Dendritic cell treated with granulocyte-macrophage colony-stimulating factor and Interleukin-4, amounts not matched to agents 40 ng/mL and 50 ng/mL, for 4 days (primary cell): ENCODE data around the gene BICDL1.

Experiments
- H3K27ac Mint-ChIP-seq: one replicate; pipeline ENCODE4 v1.8.0; 2022; ENCODE audit warnings: mild to moderate bottlenecking, mixed read lengths
- H3K27me3 Mint-ChIP-seq: one replicate; pipeline ENCODE4 v1.8.0; 2022; ENCODE audit warnings: mild to moderate bottlenecking, mixed read lengths
- H3K36me3 Mint-ChIP-seq: one replicate; pipeline ENCODE4 v1.8.0; 2022; ENCODE audit warnings: low read depth, mixed read lengths
- H3K4me1 Mint-ChIP-seq: one replicate; pipeline ENCODE4 v1.8.0; 2022; ENCODE audit warnings: low read depth, mixed read lengths
- H3K4me3 Mint-ChIP-seq: one replicate; pipeline ENCODE4 v1.8.0; 2022; ENCODE audit warnings: mild to moderate bottlenecking, moderate library complexity, mixed read lengths
- H3K9me3 Mint-ChIP-seq: one replicate; pipeline ENCODE4 v1.8.0; 2022; ENCODE audit warnings: mixed read lengths
- intact Hi-C: fragments of 100-400 bp; cut with micrococcal nuclease; formaldehyde crosslinking; loops from one replicate; pipeline ENCODE4 v1.15.0; 2022

BICDL1 gene

DNA sequence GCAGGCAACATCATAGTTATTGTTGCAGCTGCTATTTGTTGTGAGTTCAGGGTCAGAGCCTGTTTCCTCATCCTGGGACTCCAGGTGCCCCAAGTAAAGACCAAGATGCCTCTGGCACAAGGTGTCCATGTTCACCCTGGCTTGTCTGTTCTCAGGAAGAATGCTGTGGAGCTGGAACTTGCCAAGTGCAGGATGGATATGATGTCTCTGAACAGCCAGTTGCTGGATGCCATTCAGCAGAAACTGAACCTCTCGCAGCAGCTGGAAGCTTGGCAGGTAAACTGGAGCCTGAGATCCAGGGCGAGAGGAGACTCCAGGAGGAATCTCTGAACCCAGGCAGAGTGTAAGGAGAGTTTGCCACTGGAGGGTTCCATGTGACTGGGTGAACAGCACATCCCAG is 100.8 kb downstream of the BICDL1 start:
- peaks cover 38% of the 10 kb centered on the region for H3K4me1 Mint-ChIP-seq
- peaks cover 10% of the 10 kb centered on the region for H3K27me3 Mint-ChIP-seq
- H3K36me3 Mint-ChIP-seq = peaks cover 42% of the 10 kb centered on the region
- no peaks in the 10 kb centered on the region for H3K9me3 Mint-ChIP-seq
- no peak overlapping the region for H3K27ac Mint-ChIP-seq
- no peak overlapping the region for H3K4me3 Mint-ChIP-seq
- intact Hi-C loops = loop anchor here (5.0 kb wide), 1 partner anchor 38 kb away; no protein-coding TSS in a partner anchor

DNA sequence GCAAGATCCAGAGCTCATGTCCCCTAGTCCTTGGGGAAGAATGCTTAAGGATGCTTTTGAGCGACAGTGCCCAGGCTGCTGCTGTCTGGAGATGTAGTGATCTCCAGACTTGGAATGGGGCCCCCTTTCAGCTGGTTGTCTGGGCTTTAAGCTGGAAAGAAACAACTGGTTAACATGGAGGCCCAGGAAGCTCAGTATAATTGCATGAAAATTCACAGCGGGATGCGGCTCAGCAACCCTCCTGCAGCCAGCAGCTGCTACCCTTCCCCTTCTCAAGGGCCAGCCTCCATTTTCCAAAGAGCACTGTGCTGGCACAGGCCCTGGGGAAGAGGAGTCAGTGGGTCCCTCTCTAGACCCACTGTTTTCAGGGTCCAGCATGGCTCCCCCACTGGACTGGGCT is 101.2 kb downstream of the BICDL1 start:
- peaks cover 46% of the 10 kb centered on the region for H3K36me3 Mint-ChIP-seq
- H3K27me3 Mint-ChIP-seq = peaks cover 9% of the 10 kb centered on the region
- intact Hi-C loops = no loop called here
- no peaks in the 10 kb centered on the region for H3K9me3 Mint-ChIP-seq
- no peak overlapping the region for H3K4me3 Mint-ChIP-seq
- H3K27ac Mint-ChIP-seq = no peak overlapping the region
- H3K4me1 Mint-ChIP-seq = peaks cover 38% of the 10 kb centered on the region

DNA sequence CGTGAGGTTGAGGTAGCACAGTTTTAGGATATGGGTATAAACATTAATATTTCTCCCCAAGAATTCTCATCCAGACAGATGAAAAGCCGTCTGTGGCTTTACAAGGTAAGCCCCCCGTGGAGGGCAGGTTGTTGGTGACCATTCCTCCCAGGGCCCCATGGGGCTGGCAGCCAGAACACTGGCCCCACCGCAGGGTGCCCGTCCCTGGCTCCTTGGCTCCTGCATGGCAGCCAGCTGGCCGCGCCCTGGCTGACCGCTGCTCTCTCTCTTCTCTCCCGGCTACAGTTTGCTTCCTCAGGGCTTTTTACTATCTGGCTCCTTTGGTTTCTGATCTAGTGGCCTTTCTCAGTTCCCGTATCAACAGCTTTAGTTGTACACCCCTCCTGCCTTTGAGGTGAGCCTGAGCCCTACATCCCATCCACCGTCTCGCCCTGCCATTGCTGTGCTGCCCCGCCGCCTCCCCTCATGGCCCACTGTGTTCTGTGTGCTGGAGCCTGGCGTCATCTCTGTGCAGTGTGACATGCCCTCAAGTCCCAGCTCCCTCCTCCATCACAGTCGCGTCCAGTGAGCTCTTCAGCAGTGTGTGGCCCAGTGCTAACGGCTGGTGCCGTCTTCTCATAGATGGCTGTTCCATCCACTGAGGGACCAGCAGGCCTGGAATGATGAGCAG is 101.7 kb downstream of the BICDL1 start:
- Mint-ChIP-seq H3K4me1 (peaks cover 38% of the 10 kb centered on the region), H3K27ac (peak overlapping the region; percentile 51), H3K36me3 (peaks cover 52% of the 10 kb centered on the region), H3K9me3 (no peaks in the 10 kb centered on the region), H3K27me3 (peaks cover 5% of the 10 kb centered on the region), H3K4me3 (no peak overlapping the region)
- intact Hi-C loops = no loop called here

DNA sequence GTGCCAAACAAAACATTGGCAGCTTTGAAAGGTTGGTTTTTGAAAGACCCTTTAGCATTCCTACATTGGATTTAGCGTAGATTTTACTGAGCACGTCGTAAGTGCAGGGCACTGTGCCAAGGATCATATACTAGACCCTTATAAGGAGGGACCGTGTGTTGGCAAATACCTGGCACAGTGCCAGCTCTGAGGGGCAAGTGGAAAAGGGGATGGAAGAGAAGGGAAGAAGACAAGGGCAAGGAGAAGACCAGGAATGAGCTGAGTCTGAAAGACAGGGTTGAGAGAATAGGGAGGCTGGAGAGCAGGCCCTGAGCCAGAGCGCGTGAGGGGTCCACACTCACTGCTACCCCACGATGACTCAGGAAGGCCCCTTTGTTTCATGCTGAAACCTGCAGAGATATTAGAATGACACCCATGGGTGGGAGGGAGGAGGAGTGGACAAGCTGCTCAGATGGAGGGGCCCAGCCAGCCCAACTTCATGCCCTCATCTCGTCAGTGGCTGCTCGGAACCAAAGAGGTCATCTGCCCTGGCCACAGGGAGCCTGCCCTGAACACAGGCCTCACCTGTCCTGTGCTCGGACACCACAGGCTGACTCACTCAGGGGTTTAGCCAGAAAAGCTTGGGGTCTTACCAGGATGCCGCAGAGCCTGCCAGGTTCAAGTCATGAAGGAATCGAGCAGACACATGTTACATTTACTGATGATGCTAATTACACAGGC is 102.5 kb downstream of the BICDL1 start:
- Mint-ChIP-seq H3K9me3 (no peaks in the 10 kb centered on the region), H3K36me3 (peaks cover 60% of the 10 kb centered on the region), H3K27me3 (peaks cover 5% of the 10 kb centered on the region), H3K27ac (peak overlapping the region; percentile 51), H3K4me1 (peaks cover 37% of the 10 kb centered on the region), H3K4me3 (no peak overlapping the region)
- intact Hi-C loops = no loop called here

DNA sequence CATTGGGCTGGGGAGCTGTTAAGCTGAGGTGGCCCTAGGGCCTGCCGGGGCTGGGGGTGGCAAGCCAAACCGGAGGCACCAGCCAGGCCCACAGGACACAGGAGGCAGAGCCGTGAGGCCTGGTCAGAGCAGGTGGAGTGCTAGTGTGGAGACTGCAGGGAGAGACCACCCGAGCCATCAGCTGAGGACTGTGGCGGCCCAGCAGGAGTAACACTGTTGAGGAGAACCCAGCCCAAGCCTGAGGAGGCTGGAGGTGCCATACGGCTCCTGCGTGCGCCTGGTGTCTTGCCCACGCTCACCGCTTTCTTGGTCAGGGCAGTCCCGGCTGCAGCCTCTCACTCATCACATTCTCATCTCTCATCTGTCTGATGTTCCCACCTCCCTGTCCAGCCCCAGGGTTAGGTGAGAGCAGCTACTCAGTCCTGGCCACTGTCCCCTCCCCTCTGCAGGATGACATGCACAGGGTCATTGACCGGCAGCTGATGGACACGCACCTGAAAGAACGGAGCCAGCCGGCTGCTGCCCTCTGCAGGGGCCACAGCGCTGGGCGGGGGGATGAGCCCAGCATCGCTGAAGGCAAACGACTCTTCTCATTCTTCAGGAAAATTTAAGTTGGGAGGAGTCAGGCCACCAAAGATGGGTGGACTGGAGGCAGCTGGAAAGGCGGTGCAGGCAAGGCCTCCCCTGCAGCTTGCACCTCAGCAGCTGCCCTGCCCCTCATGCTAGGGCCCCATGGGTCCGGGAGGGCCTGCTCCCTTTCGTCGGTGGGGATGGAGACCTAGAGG is 103.7 kb downstream of the BICDL1 start:
- H3K27ac Mint-ChIP-seq = peak overlapping the region; percentile 50
- peaks cover 72% of the 10 kb centered on the region for H3K36me3 Mint-ChIP-seq
- H3K9me3 Mint-ChIP-seq = no peaks in the 10 kb centered on the region

DNA sequence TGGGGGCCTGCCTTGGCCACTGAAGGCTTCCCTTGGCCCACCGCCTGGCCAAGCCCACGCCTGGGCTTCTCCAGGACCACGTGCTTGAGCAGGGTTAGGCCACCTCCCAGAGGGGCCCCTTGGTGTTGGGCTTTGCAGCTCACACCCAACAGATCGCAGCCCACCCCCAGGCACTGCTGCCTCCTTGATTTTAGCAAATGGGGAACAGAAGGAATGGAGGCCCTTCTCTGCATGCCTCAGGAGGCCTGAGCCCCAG is 104.2 kb downstream of the BICDL1 start:
- Mint-ChIP-seq H3K36me3 (peaks cover 77% of the 10 kb centered on the region), H3K27me3 (peaks cover 5% of the 10 kb centered on the region), H3K4me3 (no peak overlapping the region), H3K4me1 (peaks cover 37% of the 10 kb centered on the region), H3K9me3 (no peaks in the 10 kb centered on the region), H3K27ac (no peak overlapping the region)
- intact Hi-C loops = no loop called here

More for the DNA sequence above, 103.7 kb downstream of the BICDL1 start:
- Mint-ChIP-seq H3K27me3 (peaks cover 5% of the 10 kb centered on the region), H3K4me1 (peaks cover 33% of the 10 kb centered on the region), H3K4me3 (no peak overlapping the region)
- intact Hi-C loops = no loop called here

DNA sequence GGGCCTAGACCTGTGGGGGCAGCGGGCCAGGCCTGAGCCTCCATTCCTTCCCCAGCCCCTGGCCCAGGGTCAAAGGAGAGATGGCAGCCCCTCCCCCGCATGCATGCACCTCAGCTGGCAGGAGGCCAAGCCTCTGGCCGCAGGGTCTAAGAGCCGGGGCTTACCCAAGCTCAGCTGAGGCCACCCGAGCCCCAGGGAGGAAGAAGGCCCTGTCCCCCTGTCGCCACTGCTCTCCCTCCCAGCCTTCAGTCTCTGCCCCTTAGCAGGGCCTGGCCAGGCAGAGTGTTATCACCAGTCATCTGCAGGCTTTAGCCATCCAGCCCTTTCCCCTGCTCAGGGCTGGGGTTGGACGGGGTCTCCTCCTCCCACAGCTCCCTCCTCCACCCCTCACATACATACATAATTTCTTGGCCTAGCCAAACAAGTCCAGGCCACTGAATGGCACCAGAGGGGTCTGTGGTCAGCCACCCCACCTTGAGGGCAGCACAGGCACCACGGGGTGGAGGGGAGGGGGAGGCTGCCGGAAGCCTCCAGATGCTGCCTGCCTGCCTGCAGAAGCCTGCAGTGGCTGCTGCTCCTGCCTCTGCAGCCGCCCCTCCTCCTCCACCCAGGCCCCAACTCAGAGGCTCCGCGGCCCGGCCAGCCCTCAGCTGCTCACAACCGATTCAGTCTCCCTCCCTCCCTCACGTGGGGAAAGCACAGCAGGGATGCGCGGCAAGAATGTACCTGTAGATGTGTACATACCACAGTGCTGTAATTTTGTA is 104.7 kb downstream of the BICDL1 start:
- peaks cover 42% of the 10 kb centered on the region for H3K4me1 Mint-ChIP-seq
- H3K27ac Mint-ChIP-seq = no peak overlapping the region
- intact Hi-C loops = no loop called here
- H3K27me3 Mint-ChIP-seq = peaks cover 5% of the 10 kb centered on the region
- H3K4me3 Mint-ChIP-seq = no peak overlapping the region
- H3K36me3 Mint-ChIP-seq = peaks cover 82% of the 10 kb centered on the region
- no peaks in the 10 kb centered on the region for H3K9me3 Mint-ChIP-seq

DNA sequence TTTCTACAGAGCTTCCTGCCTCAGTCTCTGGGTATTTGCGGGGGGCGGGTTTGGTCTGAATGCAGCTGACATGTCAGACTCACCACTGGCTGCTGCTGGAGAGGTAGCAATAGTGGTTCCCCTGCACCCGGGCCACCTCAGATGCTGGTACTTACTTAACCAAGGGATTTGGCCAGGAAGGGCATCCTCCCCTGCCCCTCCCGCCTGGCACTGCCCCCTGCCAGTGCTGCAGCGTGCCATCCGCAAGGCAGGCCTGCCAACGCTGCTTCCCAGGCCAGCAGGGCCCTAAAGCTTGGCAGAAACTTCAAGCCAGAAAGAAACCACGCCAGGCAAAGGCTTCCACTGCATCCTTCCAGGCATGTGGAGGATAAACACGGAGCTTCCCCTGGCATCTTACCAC is 105.4 kb downstream of the BICDL1 start:
- H3K27ac Mint-ChIP-seq = no peak overlapping the region
- peaks cover 49% of the 10 kb centered on the region for H3K4me1 Mint-ChIP-seq
- H3K36me3 Mint-ChIP-seq = peaks cover 89% of the 10 kb centered on the region
- H3K9me3 Mint-ChIP-seq = no peaks in the 10 kb centered on the region
- peaks cover 1% of the 10 kb centered on the region for H3K27me3 Mint-ChIP-seq
- no peak overlapping the region for H3K4me3 Mint-ChIP-seq
- intact Hi-C loops = no loop called here

DNA sequence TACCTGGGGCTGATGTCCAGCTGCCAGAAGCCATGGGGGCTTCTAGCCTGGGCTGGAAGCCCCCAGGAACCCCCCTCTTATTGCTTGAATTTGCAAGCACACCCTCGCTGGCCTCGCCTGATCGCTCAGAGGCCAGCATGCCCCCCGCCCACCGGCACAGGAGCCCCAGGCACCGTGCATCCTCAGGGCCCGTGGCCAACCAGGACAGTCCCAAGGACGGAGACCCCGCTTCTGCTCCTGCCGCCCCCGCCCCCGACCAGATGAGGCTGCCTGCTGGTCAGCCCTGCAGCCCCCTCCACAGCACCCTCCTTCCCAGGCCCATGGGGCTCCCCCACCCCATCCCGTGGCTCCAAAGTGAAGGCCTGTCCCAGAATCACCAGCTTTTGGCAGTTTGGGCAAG is 106.3 kb downstream of the BICDL1 start:
- intact Hi-C loops = no loop called here
- H3K9me3 Mint-ChIP-seq = no peaks in the 10 kb centered on the region
- H3K4me1 Mint-ChIP-seq = peaks cover 58% of the 10 kb centered on the region
- no peak overlapping the region for H3K27ac Mint-ChIP-seq
- no peak overlapping the region for H3K4me3 Mint-ChIP-seq
- peaks cover 98% of the 10 kb centered on the region for H3K36me3 Mint-ChIP-seq
- no peaks in the 10 kb centered on the region for H3K27me3 Mint-ChIP-seq

DNA sequence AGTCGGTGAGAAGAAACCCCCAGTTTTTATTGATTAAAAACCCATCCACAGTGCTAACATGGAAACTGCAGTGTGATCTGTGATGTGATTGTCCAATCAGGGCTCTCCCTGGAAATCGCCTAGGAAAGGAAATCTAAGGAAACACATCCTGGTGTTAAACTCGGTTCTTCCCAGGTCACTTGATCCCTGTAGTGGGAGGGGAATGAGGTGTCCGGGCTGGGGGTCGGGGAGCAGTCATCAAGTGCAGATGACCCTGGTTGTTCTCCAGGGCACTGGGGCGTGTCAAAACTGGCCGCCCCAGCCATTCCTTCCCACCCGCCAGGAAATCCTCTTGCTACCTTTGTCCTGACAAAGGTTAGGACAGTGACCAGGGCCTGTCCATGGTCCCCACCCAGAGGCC is 106.7 kb downstream of the BICDL1 start:
- peaks cover 59% of the 10 kb centered on the region for H3K4me1 Mint-ChIP-seq
- intact Hi-C loops = no loop called here
- H3K27ac Mint-ChIP-seq = peak overlapping the region; percentile 82
- H3K4me3 Mint-ChIP-seq = no peak overlapping the region
- no peaks in the 10 kb centered on the region for H3K9me3 Mint-ChIP-seq
- H3K36me3 Mint-ChIP-seq = peaks cover 100% of the 10 kb centered on the region
- H3K27me3 Mint-ChIP-seq = no peaks in the 10 kb centered on the region

DNA sequence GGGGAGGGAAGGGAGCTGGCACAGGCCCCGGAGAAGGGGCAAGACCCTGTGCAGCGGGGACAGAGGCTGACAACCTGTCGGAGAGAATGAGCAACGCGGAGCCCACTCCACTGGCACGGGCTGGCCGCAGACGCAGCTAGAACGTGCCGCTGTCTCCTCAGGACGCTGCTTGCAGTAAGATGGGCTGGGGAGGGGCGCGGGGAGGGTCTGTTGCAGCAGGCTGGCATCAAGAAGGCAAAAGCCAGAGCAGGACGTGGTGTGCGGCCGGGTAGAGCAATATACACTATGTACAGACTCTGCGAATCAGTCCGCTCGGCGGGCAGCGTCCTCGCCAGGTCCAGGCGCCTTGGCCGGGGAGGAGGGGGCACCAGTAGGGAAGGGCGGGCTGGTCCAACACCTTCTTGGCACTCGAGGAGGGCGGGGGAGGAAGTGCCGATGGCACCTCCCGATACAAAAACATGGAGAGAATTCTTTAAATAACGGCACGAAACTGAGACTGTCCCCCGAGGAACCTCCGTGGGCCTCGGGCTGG is 107.7 kb downstream of the BICDL1 start:
- intact Hi-C loops = no loop called here
- no peaks in the 10 kb centered on the region for H3K27me3 Mint-ChIP-seq
- H3K4me3 Mint-ChIP-seq = no peak overlapping the region
- peak overlapping the region; percentile 82 for H3K27ac Mint-ChIP-seq
- H3K4me1 Mint-ChIP-seq = peaks cover 60% of the 10 kb centered on the region
- peaks cover 100% of the 10 kb centered on the region for H3K36me3 Mint-ChIP-seq
- no peaks in the 10 kb centered on the region for H3K9me3 Mint-ChIP-seq

DNA sequence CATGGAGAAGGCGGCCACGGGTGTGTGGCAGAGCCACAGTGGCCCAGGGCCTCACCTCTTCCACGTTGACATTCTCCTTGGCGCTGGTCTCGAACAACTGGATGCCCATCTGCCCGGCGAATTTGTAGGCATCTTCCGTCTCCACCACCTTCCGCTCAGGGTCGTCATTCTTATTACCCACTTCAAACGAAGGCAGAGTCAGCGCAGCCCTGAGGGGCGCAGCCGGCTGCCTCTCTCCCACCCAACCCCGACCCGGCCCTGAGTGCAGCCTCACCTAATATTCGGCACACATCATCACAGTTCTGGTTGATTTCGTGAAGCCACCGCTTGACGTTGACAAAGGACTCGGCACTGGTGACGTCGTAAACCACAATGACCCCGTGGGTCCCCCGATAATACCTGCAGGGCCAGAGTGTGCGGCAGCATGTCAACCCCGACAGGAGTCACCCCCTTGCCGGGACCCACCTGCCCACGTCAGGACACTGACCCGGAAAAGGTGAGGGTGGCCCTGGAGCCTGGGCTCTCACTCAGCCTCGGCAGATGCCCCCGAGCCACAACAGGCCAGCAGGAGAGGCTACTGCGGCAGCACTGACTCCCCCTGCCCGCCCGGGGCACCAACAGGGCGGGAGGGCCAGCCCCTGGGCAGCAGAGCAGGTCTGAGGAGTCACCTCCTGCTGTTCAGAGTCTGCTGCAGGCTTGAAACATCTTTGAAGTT is 109.9 kb downstream of the BICDL1 start:
- Mint-ChIP-seq H3K27ac (peak overlapping the region; percentile 82), H3K36me3 (peaks cover 100% of the 10 kb centered on the region), H3K4me1 (peaks cover 69% of the 10 kb centered on the region), H3K4me3 (no peak overlapping the region), H3K9me3 (no peaks in the 10 kb centered on the region), H3K27me3 (no peaks in the 10 kb centered on the region)
- intact Hi-C loops = no loop called here

DNA sequence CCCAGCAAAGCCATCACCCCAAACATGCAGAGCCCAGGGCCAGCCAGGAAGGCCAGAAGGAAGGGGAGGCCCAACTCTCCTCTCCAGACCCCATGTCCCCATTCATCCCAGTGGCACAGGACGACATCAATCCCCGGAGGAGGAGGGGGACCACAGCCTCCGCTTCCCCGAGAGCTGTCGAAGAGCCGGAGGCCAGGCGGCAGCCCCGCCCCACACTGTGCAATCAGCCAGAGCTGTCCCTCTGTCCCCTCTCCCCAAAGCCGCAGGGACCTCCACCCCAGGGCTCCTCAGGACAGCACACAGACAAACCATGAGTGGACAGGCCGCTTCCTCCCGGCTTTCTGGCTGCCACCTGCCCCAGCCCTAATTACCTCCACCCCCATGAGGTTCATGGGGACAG is 110.7 kb downstream of the BICDL1 start:
- Mint-ChIP-seq H3K27ac (peak overlapping the region; percentile 82), H3K4me1 (peaks cover 77% of the 10 kb centered on the region), H3K36me3 (peaks cover 100% of the 10 kb centered on the region)

More for the DNA sequence above, 110.7 kb downstream of the BICDL1 start:
- Mint-ChIP-seq H3K9me3 (no peaks in the 10 kb centered on the region), H3K27me3 (no peaks in the 10 kb centered on the region), H3K4me3 (no peak overlapping the region)
- intact Hi-C loops = no loop called here
